ENCODE results near the gene MAD1L1. TPM values are rescaled to one million over a fixed set of nuclear protein-coding genes. Genes with fewer than 3 reads are reported as not detected.

Gene MAD1L1
- total and polyA plus RNA-seq, 2 of the 13 experiments (the other 11 are each of a cell fraction or from before 2014, with no cell fraction given): 17.4 to 64.7 TPM

DNA sequence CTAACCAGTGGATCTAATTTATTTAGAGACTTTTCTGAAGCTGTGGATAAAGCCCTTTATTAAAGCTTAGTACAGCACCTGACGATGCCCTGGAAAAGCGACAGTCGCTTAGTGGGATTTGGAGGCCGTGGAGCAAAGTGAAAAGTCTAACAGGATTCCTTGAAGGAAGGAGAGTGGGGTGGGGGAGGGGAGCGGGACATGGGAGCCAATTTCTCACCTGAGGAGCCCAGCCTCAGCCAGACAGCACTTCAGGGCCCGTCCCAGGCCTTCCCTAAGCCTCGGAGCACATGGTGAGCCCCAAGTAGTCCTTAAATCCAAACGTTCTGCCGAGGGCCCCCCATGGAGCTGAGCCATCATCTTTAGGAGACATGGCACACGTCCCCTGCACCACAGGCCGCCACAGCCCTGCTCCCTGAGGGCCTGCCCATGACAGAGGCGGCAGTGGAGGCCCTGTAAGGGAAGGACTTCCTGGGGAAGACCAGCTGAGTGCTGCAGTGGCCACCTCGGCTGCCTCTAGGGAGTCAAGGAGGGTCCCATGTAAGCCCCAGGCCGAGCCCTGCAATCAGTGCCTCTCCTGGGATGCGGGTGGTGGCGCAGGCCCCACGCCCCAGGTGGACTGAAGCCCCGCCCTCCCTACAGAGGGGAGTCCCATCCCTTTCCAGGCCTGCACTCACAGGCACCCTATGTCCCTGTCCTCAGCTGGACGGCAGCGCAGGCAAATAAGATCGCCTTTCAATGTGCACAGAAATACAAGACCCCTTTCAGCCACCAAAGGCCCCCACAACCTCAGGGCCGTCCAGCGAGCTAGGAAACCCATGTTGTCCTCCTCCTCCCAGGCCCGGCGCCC is 187.0 kb downstream of the MAD1L1 start (continued):
- TF ChIP-seq ZNF143 (CRISPR knock-in tag; IDR thresholded peaks at IDR 0.05): no peak
- TF ChIP-seq KDM5A (IDR thresholded peaks at IDR 0.05; ENCODE audit: borderline replicate concordance, low read length): no peak
- TF ChIP-seq PRMT3 (CRISPR knock-in tag; IDR thresholded peaks at IDR 0.05; ENCODE audit: borderline replicate concordance, low read depth): no peak
- no peak for TF ChIP-seq ZFP62 (CRISPR knock-in tag; IDR thresholded peaks at IDR 0.05)
- TF ChIP-seq ZSCAN25 (CRISPR knock-in tag; IDR thresholded peaks at IDR 0.05): no peak
- TF ChIP-seq, protein P1, sequence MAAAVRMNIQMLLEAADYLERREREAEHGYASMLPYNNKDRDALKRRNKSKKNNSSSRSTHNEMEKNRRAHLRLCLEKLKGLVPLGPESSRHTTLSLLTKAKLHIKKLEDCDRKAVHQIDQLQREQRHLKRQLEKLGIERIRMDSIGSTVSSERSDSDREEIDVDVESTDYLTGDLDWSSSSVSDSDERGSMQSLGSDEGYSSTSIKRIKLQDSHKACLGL (CRISPR knock-in tag; IDR thresholded peaks at IDR 0.05): no peak
- TF ChIP-seq ZNF629 (CRISPR knock-in tag; conservative IDR thresholded peaks at IDR 0.05): no peak
- TF ChIP-seq, protein P2, sequence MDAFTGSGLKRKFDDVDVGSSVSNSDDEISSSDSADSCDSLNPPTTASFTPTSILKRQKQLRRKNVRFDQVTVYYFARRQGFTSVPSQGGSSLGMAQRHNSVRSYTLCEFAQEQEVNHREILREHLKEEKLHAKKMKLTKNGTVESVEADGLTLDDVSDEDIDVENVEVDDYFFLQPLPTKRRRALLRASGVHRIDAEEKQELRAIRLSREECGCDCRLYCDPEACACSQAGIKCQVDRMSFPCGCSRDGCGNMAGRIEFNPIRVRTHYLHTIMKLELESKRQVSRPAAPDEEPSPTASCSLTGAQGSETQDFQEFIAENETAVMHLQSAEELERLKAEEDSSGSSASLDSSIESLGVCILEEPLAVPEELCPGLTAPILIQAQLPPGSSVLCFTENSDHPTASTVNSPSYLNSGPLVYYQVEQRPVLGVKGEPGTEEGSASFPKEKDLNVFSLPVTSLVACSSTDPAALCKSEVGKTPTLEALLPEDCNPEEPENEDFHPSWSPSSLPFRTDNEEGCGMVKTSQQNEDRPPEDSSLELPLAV (CRISPR knock-in tag; conservative IDR thresholded peaks at IDR 0.05; ENCODE audit: low read depth): no peak
- TF ChIP-seq, protein P3, sequence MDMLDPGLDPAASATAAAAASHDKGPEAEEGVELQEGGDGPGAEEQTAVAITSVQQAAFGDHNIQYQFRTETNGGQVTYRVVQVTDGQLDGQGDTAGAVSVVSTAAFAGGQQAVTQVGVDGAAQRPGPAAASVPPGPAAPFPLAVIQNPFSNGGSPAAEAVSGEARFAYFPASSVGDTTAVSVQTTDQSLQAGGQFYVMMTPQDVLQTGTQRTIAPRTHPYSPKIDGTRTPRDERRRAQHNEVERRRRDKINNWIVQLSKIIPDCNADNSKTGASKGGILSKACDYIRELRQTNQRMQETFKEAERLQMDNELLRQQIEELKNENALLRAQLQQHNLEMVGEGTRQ (IDR thresholded peaks at IDR 0.05; ENCODE audit: low read depth, low read length): no peak
- TF ChIP-seq, protein P3 (CRISPR knock-in tag; IDR thresholded peaks at IDR 0.05; ENCODE audit: borderline replicate concordance): no peak
- no peak for TF ChIP-seq ZNF264 (CRISPR knock-in tag; IDR thresholded peaks at IDR 0.05)
- TF ChIP-seq ISX (CRISPR knock-in tag; conservative IDR thresholded peaks at IDR 0.05): no peak
- TF ChIP-seq, protein P4, sequence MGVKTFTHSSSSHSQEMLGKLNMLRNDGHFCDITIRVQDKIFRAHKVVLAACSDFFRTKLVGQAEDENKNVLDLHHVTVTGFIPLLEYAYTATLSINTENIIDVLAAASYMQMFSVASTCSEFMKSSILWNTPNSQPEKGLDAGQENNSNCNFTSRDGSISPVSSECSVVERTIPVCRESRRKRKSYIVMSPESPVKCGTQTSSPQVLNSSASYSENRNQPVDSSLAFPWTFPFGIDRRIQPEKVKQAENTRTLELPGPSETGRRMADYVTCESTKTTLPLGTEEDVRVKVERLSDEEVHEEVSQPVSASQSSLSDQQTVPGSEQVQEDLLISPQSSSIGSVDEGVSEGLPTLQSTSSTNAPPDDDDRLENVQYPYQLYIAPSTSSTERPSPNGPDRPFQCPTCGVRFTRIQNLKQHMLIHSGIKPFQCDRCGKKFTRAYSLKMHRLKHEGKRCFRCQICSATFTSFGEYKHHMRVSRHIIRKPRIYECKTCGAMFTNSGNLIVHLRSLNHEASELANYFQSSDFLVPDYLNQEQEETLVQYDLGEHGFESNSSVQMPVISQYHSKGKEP (CRISPR knock-in tag; IDR thresholded peaks at IDR 0.05): no peak
- no peak for TF ChIP-seq ADNP (CRISPR knock-in tag; IDR thresholded peaks at IDR 0.05)
- TF ChIP-seq SMAD3 (CRISPR knock-in tag; IDR thresholded peaks at IDR 0.05): no peak

Measured in HepG2 (cell line).